ENCODE data around the gene RAB40B.

The RAB40B gene

DNA sequence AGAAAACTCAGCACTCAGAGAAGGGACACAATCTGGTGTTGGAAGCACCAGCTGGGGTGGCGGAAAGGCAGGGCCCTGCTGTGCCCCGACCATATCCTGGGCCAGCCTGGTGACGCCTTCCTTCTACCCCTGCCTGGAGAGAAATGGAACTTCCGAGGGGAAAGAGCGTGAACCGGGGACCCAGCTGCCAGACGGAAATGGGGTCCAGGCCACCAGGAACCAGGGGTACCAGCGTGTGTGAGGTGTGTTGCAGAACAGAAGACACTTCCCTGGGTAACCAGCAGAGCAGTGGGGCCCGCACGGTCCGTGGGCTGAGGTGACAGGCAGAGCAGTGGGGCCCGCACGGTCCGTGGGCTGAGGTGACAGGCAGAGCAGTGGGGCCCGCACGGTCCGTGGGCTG, 6.8 kb downstream of the RAB40B start:
- no peak for DNase-seq (ENCODE audit: low read depth)

DNA sequence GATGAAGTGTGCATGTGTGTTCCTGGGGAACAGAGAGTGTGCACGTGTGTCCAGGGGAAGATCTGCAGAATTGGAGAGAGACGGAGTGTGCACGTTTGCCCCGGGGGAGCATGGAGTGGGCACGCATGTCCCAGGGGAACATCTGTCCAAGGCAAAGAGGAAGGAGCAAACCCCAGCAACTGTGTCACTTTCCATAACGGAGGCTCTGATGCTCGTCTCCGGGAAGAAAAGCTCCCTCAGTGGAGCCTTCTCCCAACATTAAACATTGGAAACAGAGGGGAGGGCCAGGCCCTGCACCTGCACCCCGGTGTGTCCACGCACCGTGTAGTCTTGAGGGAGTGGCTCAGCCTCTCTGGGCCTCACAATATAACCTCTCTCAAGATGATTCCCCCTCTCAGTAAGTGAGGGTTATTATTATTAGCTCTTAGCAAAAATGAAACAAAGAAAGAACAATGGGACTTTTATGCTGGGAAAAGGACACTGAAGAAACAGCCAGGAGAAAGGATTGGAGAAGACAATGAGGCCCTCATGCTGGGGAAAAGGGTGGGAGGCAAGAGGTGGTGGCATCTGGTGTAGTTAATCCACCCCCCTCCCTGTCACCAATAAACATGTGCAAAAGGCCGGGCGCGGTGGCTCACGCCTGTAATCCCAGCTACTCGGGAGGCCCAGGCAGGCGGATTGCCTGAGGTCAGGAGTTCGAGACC, 7.6 kb downstream of the RAB40B start:
- DNase-seq (ENCODE audit: low read depth) = no peak

DNA sequence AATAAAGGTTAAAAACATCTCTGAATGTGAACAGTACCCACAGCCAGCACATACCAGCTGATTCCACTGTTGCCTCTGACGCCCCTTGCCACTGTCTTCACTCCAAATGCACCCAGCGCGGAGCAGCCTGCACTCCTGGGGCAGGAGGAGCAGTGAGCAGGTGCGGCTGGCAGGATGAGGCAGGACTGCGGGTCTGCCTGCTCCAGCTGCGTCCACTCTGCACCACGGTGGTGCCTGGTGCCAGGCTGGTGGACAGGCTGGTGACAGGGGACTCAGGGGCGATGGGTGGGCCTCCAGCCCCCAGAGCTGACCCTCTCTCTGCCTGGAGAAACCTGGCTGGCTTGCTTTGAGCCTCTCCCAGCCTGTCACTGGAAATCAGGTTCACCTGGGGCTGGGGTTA, 9.4 kb downstream of the RAB40B start:
- no peak for DNase-seq (ENCODE audit: low read depth)

DNA sequence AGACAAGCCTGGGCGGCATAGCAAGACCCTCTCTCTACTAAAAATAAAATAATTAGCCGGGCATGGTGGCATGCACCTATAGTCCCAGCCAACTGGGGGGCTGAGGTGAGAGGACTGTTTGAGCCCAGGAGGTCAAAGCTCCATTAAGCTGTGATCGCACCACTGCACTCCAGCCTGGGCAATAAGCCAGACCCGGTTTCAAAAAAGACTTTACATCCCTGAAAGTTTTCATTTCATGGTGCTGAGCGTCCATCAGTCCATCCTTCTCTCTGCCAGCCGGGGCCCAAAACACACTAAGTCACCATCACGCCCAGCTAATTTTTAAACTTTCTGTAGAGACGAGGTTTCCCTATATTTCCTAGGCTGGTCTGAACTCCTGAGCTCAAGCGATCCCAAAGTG, 10.6 kb downstream of the RAB40B start:
- DNase-seq (ENCODE audit: low read depth) = no peak

DNA sequence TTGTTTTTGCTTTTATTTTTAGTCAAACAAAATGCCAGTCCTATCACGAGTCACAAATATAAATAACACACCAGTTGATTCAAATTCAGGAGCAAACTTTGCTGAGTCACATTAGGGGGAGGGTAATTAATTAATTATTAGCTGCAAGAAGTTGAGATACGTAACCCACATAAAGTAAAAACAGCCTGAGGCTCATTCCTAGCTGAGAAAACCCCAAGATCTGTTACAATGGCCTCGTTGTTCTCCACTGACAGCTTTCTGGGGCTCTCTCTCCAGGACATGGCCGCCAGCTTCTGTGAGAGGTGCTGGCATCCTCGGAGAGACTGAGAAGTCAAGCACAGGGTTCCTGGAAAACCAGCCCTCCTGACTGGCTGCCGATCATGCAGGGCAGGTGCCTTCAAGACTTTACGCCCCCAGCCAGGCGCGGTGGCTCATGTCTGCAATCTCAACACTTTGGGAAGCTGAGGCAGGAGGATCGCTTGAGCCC, 11.1 kb downstream of the RAB40B start:
- DNase-seq (ENCODE audit: low read depth) = no peak

DNA sequence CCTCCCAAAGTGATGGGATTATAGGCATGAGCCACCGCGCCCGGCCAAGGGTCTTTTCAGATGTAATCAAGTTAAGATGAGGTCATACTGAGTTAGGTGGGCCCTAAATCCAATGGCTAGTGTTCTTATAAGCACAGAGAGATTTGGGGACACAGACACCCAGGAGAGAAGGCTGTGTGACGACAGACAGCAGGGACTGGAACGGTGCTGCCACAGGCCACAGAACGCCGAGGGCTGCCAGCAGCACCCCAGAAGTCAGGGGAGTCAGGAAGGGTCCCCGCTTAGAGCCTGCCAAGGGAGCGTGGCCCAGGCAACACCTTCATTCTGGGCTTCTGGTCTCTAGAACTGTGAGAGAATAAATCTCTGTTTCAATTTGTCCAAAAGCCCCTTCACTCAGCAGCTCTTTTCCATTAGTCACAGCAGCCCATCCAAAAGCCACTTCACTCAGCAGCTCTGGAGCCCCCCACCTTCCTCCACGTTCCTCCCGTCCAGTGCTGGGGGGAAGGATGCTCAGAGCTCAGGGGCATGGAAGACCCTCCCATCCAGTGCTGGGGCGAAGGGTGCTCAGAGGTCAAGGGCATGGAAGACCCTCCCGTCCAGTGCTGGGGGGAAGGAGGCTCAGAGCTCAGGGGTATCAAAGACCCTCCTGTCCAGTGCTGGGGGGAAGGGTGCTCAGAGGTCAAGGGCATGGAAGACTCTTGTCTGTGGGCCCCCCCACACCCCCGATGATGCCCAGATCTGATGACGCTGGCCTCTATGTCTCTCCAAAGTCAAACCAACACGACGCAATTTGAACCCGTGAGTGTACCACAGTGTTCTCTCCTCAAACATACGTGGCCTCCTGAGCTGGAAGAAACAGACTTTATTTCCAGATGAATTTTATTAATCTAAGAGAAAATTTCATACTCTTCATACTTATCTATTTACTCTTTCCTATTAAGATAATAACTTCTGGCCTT, 11.9 kb downstream of the RAB40B start:
- no peak for DNase-seq (ENCODE audit: low read depth)

DNA sequence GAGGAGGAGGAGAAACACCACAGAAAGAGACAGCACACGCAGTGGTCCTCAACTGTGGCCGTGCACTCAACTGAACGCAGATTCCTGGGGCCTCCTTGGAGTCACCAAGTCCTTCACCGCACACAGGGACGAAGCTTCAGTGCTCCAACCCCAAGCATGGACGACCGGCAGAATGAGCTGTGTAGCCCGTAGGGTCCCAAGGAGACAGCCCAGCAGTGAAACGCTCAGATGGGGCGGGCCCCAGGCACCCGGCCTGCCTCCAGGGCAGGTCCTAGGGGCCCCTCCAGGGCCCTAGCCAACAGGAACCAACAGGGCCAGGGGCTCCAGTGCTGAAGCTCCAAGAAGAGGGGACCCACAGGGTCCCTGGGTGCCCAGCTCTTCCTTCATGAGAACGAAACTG, 13.2 kb downstream of the RAB40B start:
- DNase-seq (ENCODE audit: low read depth) = no peak

DNA sequence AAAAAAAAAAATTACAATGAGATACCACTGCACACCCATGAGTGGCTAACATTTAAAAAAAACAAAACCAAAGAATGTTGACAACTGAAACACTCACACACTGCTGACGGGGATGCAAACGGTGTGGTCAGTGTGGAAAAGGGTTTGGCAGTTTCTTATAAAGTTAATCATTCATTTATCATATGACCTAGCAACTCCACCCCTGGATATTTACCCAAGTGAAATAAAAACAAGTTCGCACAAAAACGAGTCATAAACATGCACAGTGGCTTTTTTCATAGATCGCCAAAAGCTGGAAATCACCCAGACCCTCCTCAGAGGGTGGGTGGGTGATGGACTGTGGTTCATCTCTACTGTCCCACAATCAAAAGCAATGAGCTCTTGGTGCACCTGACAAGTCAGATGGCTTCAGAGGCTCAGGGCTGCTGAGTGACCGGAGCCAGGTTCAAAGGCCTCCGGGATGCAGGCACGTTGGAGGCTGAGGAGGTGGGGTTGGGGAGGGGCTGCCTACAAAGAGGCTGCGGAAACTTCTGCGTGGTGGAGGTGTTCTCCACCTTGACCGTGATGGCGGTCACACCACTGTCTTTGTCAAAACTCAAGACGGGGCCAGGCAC, 14.2 kb downstream of the RAB40B start:
- no peak for DNase-seq (ENCODE audit: low read depth)

DNA sequence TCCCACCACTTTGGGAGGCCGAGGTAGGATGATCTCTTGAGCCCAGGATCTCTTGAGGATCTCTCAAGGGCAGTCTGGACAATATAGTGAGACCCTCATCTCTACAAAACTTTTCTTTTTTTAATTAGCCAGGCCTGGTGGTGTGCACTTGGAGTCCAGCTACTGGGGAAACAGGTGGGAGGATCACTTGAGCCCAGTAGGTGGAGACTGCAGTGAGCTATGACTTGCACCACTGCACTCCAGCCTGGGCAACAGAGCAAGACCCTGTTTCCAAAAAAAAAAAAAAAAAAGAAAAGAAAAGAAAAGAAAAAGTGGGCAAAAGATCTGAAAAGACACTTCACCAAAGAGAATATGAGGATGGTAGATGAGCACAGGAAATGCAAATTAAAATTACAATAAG, 15.0 kb downstream of the RAB40B start:
- DNase-seq (ENCODE audit: low read depth) = no peak

DNA sequence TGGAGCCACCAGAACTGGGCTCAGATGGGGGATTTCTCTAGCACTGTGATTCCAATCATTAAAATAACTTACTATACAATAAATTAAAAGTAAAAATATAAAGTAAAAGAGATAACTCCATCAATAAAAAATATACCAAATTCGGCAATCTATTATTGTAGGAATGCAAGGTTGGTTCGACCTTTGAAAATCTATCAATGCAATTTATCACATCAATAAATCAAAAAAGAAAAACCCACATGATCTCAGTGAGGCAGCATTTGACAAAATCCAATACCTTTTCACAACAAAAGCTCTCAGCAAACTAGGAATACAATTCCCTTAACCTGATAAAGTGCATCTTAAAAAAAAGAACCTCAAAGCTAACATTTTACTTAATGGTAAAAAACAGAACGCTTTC, 17.0 kb downstream of the RAB40B start:
- no peak for DNase-seq (ENCODE audit: low read depth)

DNA sequence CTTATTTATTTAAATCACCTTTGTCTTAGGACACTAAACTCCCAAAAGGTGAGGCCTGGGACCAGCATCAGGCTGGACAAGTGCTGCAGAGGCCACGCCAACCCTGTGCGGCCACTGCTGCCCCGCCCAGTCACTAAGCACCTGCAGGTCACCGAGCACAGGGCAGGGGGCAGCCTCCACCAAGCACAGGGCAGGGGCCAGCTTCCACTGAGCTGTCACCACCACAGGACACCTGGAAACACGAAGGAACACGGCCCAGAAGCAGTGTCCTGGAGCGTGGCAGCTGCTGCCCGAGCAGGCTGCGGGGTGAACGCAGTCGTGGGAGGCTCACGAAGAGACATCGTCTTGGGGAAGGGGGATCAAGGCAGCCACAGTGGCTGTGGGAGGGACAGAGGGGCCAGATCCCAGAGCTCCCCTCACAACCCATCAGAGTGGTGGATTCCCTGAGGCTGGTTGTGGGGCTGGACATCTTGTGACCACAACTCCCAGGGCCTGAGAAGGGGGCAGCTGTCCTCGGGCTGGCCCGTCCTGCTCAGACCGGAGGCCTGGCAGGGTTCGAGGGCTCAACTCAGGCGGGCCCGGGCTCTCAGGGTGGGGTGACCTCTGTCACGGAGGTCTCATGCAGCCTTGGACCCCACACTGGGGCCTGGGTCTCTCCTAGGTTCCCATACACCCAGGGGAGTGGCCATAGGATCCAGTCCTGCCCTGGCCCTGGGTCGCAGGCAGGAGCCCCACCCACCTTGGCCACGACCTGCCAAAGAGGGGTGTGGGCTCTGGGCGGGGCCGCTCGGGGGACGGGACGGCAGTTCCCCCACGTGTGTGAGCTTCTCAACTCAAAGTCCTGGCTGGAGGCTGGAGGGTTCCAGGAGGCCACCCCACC, 18.7 kb downstream of the RAB40B start:
- no peak for DNase-seq (ENCODE audit: low read depth)

DNA sequence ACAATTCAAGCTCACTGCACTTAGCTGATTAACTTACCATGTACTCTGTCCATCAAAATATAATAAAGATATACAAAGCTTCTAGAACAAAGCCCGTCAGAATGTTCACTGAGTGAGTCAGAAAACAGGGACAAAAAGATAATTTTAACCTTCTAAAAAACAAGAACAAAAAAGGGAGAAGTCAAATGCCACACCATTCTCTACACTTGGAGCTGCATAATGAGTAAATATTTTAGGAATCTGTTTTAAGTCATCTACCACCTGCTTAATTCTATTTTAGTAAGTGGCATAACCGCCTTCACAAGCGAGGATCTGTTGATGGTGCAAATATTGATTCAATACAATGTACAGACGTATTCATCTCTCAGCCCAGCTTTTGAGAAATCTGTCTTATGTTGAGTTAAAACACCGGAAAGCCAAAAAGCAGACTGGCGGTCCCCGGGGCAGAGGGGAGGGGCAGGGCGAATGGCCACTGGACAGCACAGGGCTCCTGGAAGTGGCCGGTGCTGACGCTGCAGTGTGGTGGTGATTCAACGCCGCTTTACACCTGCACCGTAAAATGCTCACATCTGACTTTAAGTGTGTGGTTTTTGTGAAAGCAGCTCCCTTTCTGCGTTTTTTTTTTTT, 20.1 kb downstream of the RAB40B start:
- DNase-seq (ENCODE audit: low read depth) = no peak

DNA sequence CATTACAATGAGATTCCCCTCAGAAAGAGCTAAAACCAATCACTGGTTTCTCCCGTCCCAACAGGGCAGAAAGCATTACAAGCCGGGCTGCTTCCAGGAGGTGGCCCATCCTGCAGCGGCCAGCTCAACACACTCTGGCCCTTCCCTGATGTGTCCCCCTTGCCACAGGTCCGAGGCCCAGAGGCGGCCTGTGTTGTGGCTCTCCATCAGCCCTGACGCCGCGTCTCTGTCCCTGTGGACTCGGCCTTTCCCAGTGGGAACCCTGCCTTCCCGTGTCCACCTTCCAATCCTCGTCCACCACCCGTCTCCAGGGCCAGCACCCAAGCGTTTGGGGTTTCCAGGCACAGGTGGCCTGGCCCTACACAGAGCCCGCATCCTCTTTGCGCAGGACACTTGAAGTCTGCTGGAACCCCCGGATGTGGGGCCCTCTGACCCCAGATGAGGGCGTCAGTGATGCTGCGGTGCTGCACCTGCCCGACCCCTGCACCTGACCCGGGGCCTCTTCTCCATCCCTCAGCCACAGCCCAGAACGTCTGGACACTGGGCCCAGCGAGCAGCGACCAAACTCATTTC, 21.1 kb downstream of the RAB40B start:
- no peak for DNase-seq (ENCODE audit: low read depth)

DNA sequence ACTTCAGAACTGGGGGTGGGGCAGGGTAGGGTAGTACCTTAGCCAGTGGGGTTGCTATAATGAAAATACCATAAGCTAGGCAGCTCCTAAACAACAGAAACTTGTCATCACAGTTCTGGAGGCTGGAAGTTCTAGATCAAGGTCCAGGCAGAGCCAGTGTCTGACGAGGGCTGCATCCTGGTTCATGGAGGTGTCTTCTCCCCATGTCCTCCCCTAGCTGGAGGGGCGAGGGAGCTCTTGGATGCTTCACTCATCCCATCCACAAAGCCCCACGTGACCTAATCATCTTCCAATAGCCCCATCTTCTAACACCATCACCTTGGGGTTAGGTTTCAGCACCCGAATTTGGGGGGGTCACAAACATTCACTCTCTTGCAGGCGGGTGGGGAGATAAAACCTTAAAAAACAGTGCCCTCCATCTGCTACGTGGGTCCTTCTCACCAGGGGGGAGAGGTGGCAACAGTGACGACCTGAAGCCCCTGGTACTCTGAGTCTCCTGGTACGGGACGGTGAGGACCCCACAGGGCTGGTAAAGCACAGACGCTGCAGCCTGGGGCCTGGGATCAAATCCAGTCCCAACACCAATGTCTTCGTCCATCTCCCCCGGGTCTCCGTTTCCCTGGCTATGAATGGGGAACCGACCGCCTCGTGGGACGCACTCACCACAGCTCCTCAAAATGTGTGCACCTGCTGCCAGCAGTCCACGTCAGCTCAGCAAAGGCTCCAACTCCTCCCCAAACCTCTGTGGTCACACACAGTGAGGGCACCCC, 22.8 kb downstream of the RAB40B start:
- no peak for DNase-seq (ENCODE audit: low read depth)

DNA sequence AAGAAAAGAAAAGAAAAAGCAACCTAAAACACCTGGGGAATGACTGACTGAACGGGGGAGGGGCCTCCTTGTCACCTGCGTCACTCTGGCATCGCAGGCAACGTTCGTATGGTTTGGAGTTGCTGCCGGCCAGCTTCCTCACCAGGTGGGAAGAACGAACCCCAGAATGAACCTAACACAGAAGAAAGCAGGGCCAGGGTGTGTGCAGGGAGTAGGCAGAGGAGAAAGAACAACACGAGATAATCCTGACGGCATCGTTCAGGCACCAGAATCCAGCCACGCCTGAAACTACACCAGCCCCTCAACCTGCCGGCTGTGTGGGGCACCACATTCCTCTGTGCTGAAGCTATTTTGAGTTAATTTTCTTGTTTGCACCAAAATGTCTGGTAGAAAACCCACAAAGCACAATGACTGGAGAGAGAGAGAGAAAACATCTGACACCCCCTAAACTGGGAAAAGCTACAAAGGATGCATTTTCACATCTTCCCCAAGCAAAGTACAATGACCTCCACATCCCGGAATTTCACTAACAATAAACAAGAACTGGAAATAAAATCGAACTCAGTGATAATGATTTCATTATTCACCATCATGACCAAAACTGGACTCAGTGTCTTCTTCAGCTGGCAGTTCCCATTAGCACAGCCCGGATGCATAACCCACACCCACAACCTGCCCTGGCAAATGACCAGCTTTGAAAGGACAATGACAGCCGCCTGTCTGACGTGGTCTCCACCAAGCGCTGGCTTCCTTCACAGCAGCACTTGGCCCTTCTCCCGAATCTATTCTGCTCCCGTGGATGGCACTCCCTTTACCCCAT, 23.6 kb downstream of the RAB40B start:
- no peak for DNase-seq (ENCODE audit: low read depth)

DNA sequence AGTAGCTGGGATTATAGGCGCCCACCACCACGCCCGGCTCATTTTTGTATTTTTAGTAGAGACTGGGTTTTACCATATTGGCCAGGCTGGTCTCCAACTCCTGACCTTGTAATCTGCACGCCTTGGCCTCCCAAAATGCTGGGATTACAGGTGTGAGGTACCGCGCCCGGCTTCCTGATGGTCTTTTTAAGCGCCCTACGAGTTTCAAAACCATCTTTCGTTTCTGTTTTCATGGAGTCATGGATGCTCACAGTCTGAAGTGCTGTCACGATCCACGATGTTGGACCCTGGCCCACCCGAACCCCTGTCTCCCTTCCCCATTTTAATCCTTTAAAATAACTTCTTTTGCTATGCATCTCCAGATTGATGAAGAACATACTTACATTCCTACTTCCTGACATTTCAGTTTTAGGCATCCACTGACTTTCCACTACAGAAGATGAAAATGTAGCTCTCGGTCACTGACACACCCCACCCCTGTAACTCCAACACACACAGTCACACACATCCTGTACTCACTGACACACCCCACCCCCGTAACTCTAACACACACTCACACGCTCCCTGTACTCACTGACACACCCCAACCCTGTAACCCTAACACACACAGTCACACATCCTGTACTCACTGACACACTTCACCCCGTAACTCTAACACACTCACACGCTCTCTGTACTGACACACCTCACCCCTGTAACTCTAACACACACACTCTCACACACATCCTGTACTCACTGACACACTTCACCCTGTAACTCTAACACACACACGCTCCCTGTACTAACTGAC, 27.6 kb downstream of the RAB40B start:
- no peak for DNase-seq (ENCODE audit: low read depth)

DNA sequence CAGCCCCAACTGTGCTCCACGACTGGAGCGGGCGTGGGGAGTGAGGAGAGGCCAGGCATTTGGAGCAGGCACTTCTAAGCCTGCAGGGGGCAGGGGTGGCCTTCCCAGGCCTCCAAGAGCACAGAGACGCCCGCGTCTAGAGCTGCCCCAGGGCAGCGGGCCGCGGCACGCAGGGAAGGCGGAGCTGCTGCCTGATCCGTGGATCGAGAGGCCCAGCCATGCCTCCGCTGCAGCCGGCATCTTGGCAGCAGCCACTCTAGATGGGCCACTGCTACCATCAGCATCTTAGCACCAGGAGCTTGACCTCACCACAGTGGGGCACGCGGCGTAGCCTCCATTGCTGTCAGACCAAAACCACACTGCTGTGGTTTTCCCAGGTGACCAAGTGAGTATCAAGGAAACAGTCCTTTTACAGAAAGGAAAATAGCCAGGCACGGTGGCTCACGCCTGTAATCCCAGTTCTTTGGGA, 29.8 kb downstream of the RAB40B start:
- DNase-seq (ENCODE audit: low read depth) = no peak

DNA sequence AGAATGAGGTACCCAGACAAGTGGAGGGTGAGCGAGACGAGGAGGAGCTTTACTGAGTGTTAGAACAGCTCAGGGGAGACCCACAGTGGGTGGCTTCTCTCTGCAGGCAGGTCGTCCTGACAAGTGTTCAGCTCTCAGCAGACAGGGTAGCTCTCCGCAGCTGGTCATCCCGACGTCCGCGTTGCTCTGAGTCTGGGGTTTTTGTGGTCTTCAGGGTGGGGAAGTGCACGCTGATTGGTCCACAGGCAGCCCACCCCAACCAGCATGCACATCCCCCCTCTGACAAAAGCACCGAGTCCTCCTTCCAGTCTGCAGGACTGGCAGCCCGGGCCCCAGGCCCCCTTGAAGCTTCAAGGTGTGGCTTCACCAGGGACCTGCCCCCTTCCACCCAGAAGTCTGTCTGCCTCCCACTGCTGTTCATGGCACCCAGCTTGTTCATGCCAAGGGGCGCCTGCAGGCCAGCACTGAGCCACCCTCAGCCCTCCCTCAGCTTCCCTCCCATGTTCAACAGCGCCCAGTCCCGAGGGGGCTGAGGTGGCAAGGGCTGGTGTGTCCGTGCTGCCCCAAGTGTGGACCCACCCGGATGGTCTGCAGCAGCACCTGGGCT, 30.4 kb downstream of the RAB40B start:
- no peak for DNase-seq (ENCODE audit: low read depth)
